ENCODE data around the gene CDO1.

DNA sequence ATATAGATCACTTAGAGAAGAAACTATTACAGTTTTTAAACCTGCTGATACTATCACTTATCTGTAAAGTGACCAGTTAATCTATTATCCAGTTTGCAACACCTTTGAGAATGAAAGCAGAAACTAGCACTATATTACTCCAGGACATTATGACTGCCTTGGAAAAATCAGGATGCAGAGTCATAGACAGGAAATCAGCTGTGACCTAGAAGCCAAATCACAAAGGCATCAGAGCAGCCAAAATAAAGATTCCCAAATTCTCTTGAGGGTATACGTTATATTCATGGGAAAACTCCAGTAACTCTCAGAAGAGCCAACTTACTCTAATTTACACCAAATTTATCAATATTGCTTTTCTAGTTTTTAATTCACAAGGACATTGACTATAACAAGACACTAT is 49.9 kb downstream of the CDO1 start:
- TF ChIP-seq, protein P1, sequence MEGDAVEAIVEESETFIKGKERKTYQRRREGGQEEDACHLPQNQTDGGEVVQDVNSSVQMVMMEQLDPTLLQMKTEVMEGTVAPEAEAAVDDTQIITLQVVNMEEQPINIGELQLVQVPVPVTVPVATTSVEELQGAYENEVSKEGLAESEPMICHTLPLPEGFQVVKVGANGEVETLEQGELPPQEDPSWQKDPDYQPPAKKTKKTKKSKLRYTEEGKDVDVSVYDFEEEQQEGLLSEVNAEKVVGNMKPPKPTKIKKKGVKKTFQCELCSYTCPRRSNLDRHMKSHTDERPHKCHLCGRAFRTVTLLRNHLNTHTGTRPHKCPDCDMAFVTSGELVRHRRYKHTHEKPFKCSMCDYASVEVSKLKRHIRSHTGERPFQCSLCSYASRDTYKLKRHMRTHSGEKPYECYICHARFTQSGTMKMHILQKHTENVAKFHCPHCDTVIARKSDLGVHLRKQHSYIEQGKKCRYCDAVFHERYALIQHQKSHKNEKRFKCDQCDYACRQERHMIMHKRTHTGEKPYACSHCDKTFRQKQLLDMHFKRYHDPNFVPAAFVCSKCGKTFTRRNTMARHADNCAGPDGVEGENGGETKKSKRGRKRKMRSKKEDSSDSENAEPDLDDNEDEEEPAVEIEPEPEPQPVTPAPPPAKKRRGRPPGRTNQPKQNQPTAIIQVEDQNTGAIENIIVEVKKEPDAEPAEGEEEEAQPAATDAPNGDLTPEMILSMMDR (IDR thresholded peaks at IDR 0.05; ENCODE audit: low read length): no peak
- no peak for TF ChIP-seq EZH2 (IDR thresholded peaks at IDR 0.05; ENCODE audit: borderline replicate concordance, low read length)
